Liver (tissue), 9 donors: Measurements from ENCODE around the gene ANKRD16. TPM values are rescaled to one million over a fixed set of nuclear protein-coding genes. Genes with fewer than 3 reads are reported as not detected.

Experiments used
- DNase-seq: peaks from one replicate; pipeline ENCODE4 v3.0.0-alpha.2; 2017; ENCODE audit warnings: low spot score
- H3K27ac ChIP-seq, 2 donors: one replicate each; pipeline ENCODE4 v1.7.0; 2013; ENCODE audit warnings: inconsistent platforms in 2 of 2, low read length in 2 of 2, control low read depth in 1 of 2, low read depth in 1 of 2, mild to moderate bottlenecking in 1 of 2
- H3K27me3 ChIP-seq, 4 donors: one replicate each; pipeline versions ENCODE4 v1.6.1 to v1.7.0; 2013; ENCODE audit warnings: low read length in 3 of 4, inconsistent platforms in 1 of 4, mild to moderate bottlenecking in 1 of 4, moderate library complexity in 1 of 4; ENCODE audit not compliant: control insufficient read depth in 4 of 4, insufficient read depth in 4 of 4
- H3K36me3 ChIP-seq, 4 donors: one replicate each; pipeline versions ENCODE4 v1.6.1 to v1.7.0; 2013; ENCODE audit warnings: low read length in 3 of 4, mild to moderate bottlenecking in 3 of 4, low read depth in 1 of 4, moderate library complexity in 1 of 4; ENCODE audit not compliant: control insufficient read depth in 4 of 4, insufficient read depth in 3 of 4
- H3K4me1 ChIP-seq, 4 donors: one replicate each; pipeline versions ENCODE4 v1.6.1 to v1.7.0; 2013; ENCODE audit warnings: low read length in 3 of 4, mild to moderate bottlenecking in 3 of 4, moderate library complexity in 1 of 4; ENCODE audit not compliant: control insufficient read depth in 4 of 4, insufficient read depth in 4 of 4
- H3K4me3 ChIP-seq, 3 donors: one replicate each; pipeline versions ENCODE4 v1.6.1 to v1.7.0; 2013; ENCODE audit warnings: low read length in 3 of 3, control low read depth in 1 of 3, low read depth in 1 of 3, mild to moderate bottlenecking in 1 of 3
- H3K9ac ChIP-seq, 2 donors: one replicate each; pipeline ENCODE4 v1.7.0; 2013; ENCODE audit warnings: low read length in 2 of 2, mild to moderate bottlenecking in 2 of 2, moderate library complexity in 2 of 2, control low read depth in 1 of 2, low read depth in 1 of 2
- H3K9me3 ChIP-seq, 4 donors: one replicate each; pipeline versions ENCODE4 v1.6.1 to v1.7.0; 2013; ENCODE audit warnings: low read length in 3 of 4; ENCODE audit not compliant: control insufficient read depth in 4 of 4
- EGR1 ChIP-seq, 2 donors: IDR thresholded peaks; 2 replicates each; pipeline ENCODE4 v1.6.1; 2016 to 2018; ENCODE audit warnings: antibody characterized with exemption in 2 of 2, low read depth in 2 of 2
- FOXA1 ChIP-seq: IDR thresholded peaks from 2 replicates; pipeline ENCODE4 v1.6.1; 2016; ENCODE audit warnings: antibody characterized with exemption
- FOXA2 ChIP-seq: IDR thresholded peaks from 2 replicates; pipeline ENCODE4 v1.6.1; 2016; ENCODE audit warnings: antibody characterized with exemption
- GABPA ChIP-seq, 2 donors: IDR thresholded peaks in 1 of 2; conservative IDR thresholded peaks in 1 of 2; 2 replicates each; pipeline ENCODE4 v1.6.1; 2016; ENCODE audit warnings: antibody characterized with exemption in 2 of 2, mild to moderate bottlenecking in 1 of 2, moderate library complexity in 1 of 2
- NR2F2 ChIP-seq: IDR thresholded peaks from 2 replicates; pipeline ENCODE4 v1.6.1; 2016; ENCODE audit warnings: antibody characterized with exemption
- RAD21 ChIP-seq, 2 donors: IDR thresholded peaks; 2 replicates each; pipeline ENCODE4 v1.6.1; 2016; ENCODE audit warnings: antibody characterized with exemption in 2 of 2, mild to moderate bottlenecking in 2 of 2
- REST ChIP-seq: IDR thresholded peaks from 2 replicates; pipeline ENCODE4 v1.6.1; 2016; ENCODE audit warnings: antibody characterized with exemption, mild to moderate bottlenecking
- RXRA ChIP-seq, 2 donors: IDR thresholded peaks; 2 replicates each; pipeline ENCODE4 v1.6.1; 2017 to 2018; ENCODE audit warnings: antibody characterized with exemption in 2 of 2, mild to moderate bottlenecking in 1 of 2
- SP1 ChIP-seq: IDR thresholded peaks from 2 replicates; pipeline ENCODE4 v1.6.1; 2018; ENCODE audit warnings: antibody characterized with exemption, mild to moderate bottlenecking
- TAF1 ChIP-seq: conservative IDR thresholded peaks from 2 replicates; pipeline ENCODE4 v1.6.1; 2016; ENCODE audit warnings: antibody characterized with exemption, mild to moderate bottlenecking
- YY1 ChIP-seq: IDR thresholded peaks from 2 replicates; pipeline ENCODE4 v1.6.1; 2016; ENCODE audit warnings: antibody characterized with exemption, mild to moderate bottlenecking
- ZBTB33 ChIP-seq: IDR thresholded peaks from 2 replicates; pipeline ENCODE4 v1.6.1; 2016; ENCODE audit warnings: antibody characterized with exemption
- WGBS: extraction: QIAGEN DNeasy Blood & Tissue Kit; methylation state at CpG from one replicate; pipeline ENCODE4 v1.1.7; 2013; 5-methylcytosine and 5-hydroxymethylcytosine counted together
- polyA plus RNA-seq, 2 donors: library from polyadenylated mRNA; stranded (reverse) in 1 of 2; unstranded in 1 of 2; fragments of 200-250 nt in 1 of 2; fragments of >200 nt in 1 of 2; fragmentation: Nextera tagmentation in 1 of 2; extraction: Ambion mirVana in 1 of 2; gene quantifications; one replicate each; pipeline versions ENCODE4 v1.2.1 to v1.2.3, GENCODE V29; 2013 to 2015
- total RNA-seq, 2 donors: library from RNA; depleted of rRNA; stranded (reverse); fragments of >200 nt; gene quantifications; one replicate each; pipeline ENCODE4 v1.2.3, GENCODE V29; 2014
- donor health status: healthy.
- donor health status: healthy.
- donor health status: healthy.
- donor health status: healthy.
- donor health status: healthy.

ANKRD16 gene
- 1 to 10 TPM; 2.0 to 3.6 TPM for total RNA-seq
- polyA plus RNA-seq = 1 to 10 TPM; 1.1 to 2.7 TPM

DNA sequence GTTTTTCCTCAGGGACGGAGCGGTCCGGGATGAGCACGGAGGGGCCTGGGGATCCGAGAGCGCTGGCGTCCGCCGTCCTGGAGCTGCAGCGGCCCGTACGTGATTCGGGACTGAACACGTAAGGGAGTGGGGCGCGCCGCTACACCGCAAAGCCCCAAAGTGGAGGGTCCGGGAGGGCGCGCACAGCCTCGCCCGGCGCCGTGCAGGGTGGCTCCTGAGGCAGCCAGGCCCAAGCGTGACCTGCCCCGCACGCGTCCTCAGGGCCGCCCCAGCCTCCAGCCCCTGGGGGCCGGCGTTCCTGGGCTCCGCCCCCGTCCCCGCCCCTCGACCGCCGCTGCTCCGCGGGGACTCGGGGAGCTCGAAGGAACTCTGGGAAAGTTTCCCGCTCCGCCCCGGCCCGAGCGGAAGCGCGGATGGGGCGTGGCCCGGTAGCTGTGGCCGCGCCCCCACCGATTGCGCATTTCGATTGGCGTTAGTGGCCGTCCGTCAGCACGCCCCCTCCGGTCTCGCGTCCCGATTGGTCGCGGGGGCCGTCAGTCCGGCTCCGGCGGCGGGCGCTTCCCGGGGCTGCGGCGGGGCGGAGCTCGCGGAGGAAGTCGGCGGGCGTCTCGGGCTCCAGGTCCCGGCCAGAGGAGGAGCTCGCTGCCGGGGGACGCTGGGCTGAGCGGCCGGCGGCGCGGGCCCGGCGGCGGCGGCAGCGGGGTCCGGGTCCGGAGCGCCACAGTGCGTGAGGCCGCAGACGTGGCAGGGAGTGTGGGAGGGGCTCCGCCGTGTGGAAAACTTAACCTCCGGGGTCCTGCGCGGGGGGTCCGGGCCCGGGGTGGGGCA lies at the start of gene ANKRD16, which contains the start of gene FBH1:
Gene ANKRD16, minus strand, starts transcription at position 270 of the 828 bp plus-strand sequence. CDS start 539 bp downstream, outside the sequence.
Gene FBH1, plus strand, starts transcription at position 620 of the 828 bp plus-strand sequence. Its CDS starts 103 bp downstream, at position 723.
- TF ChIP-seq RAD21 (IDR thresholded peaks at IDR 0.05) (peak; percentile 10 to 39), FOXA2 (no peak), SP1 (peak; percentile 97), REST (peak; percentile 40), YY1 (peak; percentile 20), ZBTB33 (no peak), GABPA (IDR thresholded peaks at IDR 0.05 in 1 of 2, conservative IDR thresholded peaks at IDR 0.05 in 1 of 2) (peak; percentile 66 to 92)
- peak; percentile 100 for DNase-seq
- H3K27me3 ChIP-seq = no peaks in the 10 kb centered on the region
- peaks cover 0 to 16% (median 11%) of the 10 kb centered on the region in 4 donors for H3K36me3 ChIP-seq
- under 1% methylated on average over 109 of the region's 109 CpGs for WGBS
- peak within 1 kb of the TSS; percentile 79 to 81 for H3K27ac ChIP-seq
- H3K9me3 ChIP-seq = no peaks in the 10 kb centered on the region
- peaks cover 4 to 37% (median 20%) of the 10 kb centered on the region in 4 donors for H3K4me1 ChIP-seq
- peak within 1 kb of the TSS; percentile 89 to 97 (median 96) for H3K4me3 ChIP-seq
- peak within 1 kb of the TSS; percentile 42 to 58 for H3K9ac ChIP-seq

DNA sequence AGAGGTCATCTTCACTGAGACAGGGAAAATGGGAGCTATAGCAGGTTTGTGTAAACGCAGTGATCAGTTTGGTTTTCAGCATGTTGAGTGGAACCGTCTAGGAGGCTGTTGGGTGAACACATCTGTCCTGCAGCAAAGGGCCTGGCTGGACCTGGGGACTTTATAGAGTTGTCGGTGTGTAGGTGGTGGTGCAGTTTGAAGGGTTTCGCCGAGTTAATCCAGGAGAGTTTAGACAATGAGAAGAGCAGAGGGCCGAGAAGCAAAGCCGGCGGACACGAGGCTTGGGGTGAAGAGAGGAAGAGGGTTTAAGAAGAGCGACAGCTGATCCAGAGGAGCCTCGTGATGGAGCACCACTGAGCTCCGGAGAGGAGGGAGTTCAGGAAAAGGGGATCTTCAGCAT lies 48.6 kb upstream of the ANKRD16 start:
- Histone ChIP-seq H3K27me3 (no peaks in the 10 kb centered on the region), H3K9ac (no peak overlapping the region), H3K9me3 (no peaks in the 10 kb centered on the region), H3K27ac (no peak overlapping the region), H3K4me3 (no peak overlapping the region), H3K4me1 (peaks cover 3 to 6% (median 4%) of the 10 kb centered on the region in 4 donors), H3K36me3 (peaks cover 9 to 23% (median 18%) of the 10 kb centered on the region in 4 donors)
- 93% methylated on average over 12 of the region's 12 CpGs for WGBS
- DNase-seq = no peak
- TF ChIP-seq RAD21 (IDR thresholded peaks at IDR 0.05) (no peak), NR2F2 (no peak), ZBTB33 (no peak), FOXA1 (no peak), FOXA2 (no peak), SP1 (no peak), EGR1 (IDR thresholded peaks at IDR 0.05; ENCODE audit: low read depth in 2 of 2) (no peak), REST (no peak), RXRA (IDR thresholded peaks at IDR 0.05) (no peak), TAF1 (no peak)
